HG03460 (cell line): ENCODE measurements around the gene PON2.
A peak's percentile ranks its signal among the peaks of the same experiment; 100 is the strongest.
"Not testable (repeated sequence)": the region's sequence is repeated elsewhere in the genome, so short reads cannot be mapped to it uniquely, and the experiment has no call there.

ENCODE experiments used
- ATAC-seq: cut with Tn5 transposase; IDR thresholded peaks from one replicate; pipeline ENCODE4 v1.9.1; 2021; ENCODE audit not compliant: unreplicated experiment

PON2 gene

DNA sequence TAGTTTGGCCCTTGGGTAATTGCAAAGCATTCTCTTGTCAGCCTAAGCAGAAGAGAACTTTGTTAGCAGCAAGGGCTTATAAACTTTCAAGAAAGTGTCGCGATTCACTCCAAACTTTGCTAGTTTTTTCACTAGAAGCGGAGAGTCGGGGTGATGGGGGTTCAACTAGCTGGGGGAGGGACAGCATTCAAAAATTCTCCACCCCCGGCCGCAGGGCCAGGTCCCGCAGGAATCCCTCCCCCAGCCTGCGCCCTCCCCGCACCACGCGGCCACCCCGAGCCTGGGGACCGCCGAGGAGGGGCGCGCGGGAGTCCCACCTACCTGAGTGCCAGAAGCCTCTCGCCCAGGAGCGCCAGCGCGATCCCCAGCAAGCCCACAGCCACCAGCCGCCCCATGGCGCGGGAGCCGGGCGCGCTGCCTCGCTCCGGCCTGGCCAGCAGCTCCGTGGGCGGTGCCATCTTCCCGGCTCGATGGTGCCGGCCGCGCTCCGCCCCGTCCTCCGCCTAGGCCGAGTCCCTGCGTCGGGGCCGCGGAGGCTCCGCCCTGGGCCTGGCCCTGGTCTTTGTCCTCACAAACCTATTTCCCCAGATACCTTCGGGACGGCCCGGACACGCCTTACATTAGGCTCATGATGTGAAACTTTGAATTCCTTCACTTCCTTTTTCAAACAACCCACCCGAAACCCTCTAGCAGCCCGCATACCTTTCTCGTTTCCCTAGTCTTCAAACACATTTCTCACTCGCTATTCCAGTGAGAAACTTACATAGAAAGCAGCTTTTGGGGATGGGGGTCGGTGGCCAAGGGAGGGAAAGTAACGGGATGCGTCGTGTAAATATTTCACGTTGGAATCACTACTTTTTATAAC is at the start of gene PON2:
TSS of gene PON2 (minus strand) at position 472 of the 865 bp plus-strand sequence. CDS start at position 395, 77 bp downstream.
- peak; percentile 96 for ATAC-seq

DNA sequence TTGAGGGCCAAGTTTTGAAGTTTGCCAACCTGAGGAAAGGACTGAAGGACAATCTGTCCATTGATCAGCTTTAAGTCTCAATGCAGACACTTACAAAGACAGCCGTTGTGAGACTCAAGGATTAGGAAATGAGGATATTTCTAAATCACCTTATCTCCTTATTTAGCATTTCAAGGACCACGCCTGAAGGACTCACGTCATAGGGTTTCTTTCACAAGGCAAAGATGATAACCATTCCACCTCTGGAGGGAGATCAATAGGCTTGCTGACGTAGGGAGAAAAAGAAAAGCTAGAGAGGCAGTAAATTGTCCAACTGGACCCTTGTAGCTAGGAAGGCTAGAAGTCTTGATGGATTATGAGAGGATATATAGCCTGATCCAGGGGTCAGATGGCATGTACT is 47.6 kb upstream of the PON2 start:
- ATAC-seq: no peak

DNA sequence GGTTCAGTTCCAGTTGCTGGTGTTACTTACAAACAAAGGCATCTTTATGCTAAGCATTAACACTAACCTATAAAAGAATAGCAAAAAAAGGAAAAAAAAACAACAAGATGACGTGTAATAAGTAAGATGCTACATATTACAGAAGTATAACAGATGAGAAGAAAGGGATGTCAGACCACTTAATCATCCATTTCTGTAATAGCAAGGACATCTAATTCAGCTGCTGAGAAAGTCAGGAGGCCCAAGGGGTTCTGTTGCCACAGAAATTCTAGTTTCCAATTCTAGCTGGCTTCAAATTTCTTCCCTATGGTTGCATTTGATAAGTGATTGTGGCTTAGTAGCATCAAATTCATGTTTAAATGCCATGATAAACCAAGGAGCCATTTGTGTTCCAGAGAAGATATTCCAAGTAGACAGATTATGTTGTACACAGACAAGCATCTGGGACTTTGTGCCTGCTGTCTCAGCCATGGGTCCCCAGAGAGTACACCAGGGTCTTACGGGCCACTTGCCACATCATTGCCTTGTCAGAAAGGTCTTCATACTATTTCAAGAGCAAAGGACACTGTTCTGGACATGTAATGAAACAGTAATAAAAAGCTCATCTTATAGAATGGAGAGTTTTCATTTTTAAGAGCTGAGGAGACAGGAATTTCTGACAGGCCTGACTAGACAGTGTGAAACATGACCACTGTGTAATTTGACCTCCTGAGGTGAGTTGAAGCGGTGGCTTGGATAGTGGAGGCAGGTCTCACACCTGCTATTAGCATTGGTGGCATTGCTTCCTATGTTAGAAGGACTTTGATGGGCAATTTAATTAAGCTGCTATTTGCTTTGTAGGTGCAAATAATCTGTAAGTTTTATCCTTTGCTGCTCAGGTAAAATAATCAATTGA is 46.7 kb upstream of the PON2 start:
- no peak for ATAC-seq

DNA sequence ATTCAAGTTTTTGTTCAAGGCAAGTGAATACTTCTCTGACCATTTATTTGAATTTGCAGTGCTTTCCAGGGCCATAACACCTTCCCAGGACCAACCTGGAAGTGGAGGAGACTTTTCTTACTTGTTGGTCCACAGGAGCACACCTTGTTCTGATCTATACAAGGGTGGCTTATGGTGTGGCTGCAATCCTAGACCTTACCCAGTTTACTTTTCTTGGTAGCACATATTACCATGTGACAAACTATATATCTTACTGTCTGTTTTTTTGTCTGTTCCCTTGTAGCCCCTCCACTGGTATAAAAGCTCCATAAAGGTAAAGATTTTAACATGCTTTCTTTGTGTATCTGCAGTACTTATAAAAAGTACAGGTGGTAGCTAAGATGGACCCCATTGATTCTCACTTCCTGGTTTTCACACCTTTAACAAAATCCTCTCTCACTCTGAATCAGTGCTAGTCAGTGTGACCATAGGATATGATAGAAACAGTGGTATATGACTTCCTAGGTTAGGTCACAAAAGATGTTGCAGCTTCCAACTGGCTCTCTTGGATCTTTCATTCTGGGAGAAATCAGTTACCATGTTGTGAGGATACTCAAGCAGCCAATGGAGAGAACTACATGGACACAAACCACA is 45.3 kb upstream of the PON2 start:
- ATAC-seq: peak; percentile 61

DNA sequence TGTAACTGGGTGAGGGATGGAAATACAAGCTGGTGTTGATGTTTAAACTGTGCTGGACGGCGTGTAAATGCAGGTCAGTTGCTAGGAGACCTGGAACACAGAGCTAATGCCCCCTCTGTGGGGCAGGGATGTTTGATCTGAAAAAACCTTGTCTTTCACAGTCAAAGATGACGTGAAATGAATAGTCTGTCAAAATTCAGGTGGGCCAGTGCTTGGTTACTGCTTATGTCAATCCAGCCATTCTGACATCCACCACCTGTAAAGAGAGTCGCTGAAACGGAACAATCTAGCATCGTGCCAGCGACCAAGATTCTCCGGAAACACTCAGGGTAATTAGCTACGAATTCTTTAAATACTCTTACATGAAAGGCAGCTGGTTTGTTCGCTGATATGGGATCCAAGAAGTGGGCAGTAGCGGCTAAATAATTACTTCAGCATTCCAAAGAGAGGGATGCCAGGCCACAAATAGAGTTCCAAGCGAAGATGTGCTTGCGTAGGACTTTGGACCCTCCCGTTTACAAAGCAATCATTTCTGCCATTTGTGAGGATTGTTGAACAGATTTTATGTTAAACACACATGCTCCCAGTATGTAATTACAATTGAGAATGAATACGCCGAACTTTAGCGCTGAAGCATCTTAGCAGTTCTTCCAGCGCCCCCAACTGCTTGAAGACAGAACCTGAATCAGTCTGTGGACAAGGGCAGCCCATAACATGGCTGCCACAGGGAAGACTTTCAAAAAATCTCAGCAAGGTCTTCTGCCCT is 43.6 kb upstream of the PON2 start:
- no peak for ATAC-seq

DNA sequence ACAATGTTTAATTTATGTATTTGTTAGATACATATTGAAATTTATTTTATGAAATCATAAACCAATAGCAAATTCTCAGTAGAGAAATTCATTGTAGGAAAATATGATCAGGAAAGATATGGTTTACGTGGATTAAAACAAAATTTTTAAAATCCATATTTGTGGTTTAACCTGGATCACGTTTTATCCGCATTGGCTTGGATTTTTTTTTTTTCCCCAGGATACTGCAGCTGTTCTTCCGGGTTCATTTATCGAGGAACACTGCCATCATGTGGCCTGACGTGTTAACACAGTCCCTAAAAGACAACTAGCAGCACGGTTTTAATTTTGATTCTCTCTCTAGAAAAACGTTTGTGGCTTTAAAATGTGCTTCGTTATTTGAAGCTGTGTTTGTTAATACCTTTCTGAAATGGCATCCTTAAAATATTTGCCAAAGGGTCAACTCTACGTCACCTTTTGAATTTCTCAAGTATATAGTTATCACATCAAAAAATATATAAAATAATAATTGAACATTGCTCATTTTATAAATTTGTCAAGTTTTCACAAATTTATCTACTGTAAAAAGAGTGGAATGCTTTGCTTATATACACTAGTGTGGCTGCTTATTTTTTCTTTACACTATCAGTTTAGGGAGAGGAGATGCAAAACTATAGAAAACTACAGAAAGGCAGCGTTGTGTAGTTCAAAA is 42.2 kb upstream of the PON2 start:
- peak; percentile 67 for ATAC-seq

DNA sequence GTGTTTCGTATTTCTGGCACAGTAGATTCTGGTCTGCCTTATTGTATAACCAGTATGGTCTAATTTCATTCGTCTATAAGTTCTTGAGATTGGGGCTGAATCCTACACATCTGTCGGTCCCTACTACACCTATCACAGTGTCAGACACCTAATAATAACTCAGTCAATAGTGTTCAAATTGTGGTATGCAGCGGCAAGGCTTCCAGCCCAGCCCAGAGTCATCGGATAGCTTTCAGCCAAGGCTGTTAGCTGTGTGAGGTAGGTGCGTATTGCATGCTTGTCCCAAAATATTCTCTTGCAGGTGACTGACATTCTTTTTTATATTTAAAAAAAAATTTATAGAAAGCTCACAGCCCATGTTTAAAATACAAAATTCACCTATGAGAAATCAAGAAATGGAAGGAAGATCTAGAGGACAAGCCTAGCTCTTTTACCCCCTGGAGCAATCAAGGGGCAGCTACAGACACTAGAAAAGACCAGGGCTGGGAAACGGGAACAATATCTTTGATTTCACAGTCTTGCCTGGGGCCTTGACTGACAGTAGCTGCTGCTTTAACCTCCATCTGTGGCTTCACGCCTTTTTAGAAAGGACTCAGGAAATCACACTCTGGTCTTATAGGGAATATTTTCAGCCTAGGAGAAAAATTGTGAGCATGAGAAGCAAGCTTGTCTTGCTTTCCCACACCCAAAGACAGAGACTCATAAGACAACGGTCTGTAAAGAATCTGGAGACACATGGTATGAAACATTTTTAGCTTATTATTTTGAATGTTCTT is 41.4 kb upstream of the PON2 start:
- ATAC-seq: no peak

DNA sequence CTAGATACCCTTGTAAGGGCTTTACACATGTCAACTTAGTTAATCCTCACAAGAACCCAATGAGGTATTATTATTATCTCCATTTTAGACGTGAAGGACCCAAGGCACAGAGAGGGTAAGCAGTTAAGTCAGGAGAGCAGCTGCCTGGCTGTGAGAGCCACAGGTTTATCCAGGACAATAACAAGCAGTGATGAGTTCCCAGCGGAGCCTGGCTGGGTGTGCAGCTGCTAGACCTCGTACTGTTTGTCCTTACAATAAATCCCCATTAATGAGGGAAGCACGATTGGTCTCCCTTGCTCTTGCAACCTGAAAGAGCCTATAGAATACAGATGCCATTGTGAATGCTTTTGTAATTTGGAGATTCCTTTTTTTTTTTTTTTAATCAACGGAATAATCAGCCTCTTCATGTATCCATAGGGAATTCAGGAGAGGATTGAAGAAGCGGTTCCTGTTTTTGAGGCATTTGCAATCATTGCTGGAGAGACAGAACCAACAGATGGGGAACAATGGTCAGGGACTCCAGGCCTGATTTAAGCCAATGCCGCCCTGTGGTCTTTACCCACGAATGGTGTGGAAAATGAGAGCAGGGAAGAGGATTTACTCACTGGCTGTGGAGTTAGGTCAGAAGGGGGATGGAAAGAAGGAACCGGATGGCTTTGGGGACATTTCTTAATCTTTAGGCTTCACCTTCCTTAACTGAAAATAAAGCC is 38.6 kb upstream of the PON2 start:
- ATAC-seq: no peak

DNA sequence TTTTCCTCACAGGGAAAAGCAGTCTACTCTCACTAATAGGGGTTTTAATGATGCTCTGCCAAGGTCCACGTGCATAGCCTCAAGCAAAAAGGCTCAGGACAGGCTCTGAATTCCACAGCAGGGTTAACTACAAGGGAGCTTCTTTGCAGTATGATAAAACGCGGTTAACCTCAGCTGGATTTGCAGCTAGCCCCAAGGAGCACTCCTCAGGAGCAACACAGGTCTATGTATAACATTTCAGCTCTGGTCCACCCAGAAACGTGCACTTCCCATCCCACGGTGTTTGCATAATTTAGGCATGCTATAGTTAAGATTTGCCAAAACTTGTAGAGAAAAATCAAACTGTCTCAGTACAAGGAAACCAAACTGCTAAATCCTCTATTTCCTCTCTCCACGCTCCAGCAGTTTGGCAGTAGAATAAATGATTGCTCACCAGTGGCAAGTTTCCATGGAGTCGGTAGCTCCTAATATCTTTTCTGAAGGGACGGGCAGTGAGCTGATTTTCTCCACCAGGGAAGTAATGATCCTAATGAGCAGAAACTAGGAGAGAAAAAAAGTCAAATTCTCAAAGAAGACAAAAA is 37.8 kb upstream of the PON2 start:
- ATAC-seq: no peak

DNA sequence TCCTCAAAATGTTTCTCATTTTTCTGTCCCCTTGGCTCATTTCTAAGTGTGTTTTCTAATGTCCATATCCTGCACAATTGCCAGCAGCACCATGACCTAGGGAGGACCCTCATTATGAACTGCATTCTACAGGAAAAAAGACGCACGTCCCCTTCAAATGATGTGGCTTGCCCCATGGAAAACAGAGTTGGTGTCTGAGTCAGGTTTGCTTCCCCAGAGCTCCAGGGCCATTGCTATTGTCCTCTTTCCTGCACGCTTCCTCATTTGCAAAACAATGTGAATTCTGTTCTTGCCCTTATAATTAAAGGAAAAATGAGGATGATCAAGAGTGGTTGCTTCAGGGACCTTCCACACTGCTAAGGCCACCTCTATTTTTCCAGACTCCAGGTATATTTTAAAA is 36.2 kb upstream of the PON2 start:
- ATAC-seq: no peak

DNA sequence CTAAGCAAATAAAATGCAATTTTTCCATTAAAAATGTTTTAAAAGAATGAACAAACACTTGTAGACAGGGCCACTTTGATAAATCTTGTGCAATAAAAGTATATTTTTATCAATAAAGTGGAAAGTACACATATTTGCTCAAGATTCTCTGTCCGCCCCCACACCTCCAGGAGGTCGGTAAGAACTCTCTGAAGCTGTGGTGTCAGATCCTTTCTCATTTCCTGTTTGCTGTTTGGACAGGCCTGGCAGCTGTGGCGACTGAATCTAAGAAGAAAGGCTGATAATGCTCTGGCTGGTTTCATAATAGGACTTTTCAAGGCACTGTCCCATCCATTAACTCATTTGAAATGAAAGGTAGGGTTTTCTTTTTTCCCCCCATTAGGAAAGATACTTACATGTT is 35.6 kb upstream of the PON2 start:
- peak; percentile 95 for ATAC-seq

DNA sequence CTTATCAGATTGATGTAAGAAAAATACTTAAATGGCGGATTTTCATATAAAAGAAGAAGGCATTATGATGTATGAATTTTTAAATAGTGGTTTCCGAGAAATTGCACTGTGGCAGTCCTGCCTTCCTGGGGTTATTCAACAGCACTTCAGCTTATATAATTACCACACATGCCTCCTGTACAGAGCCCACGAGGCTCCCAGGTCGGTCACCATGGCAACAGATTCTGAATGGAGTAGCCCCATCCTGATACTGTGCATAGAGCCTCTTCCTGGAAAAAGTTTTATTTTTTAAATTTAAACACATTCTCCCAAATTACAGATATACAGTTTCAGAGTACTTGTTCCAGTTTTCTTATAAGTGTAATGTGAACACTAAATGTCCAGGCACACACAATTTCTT is 35.0 kb upstream of the PON2 start:
- ATAC-seq: no peak

DNA sequence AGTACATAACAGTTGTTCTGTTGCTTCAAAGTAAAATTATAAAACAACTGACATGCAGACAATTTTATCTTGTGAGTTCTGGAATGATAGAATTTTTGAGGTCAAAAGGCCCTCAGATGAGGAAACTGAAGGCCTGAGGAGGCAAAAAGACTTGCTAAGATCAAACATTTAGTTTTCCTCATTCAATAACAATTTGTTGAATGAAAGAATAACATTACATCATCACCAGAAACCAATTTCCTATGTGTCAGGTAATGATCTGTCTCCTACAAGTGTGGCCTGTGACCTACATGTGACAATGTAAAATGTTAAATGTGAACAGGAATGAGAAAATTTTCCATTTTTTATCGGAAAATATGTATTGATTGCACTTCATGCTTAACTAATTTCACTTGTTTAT is 34.4 kb upstream of the PON2 start:
- ATAC-seq: no peak

DNA sequence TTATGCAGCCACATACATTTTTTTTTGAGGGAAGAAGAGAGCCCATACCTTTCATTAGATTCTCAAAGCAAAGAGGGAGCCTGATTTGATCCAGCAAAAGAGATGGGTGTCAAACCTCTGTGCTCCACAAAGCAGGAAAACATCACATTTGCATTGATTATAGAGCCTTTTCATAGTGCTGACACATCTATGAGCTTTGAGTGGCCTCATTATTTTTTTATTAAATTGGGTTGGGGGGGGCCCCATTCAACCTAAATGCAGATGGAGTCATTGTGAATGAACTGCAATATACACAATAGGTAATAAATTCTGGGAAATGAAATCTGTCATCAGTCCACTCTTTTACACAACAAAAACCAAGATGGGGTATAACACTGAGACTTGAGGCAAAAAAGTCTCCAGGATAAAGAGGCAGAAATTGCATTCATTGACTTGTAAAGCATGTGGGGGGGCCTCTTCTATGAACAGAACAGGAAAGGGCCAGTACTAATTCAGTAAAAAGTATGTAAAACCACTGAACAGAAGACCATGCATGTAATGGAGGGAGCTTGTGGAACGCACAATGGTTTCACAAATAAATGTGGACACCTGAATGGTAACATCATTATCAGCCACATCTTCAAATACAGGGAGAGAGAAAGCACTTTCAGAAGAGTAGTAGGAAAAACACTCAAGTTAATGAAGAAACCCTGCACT is 33.2 kb upstream of the PON2 start:
- no peak for ATAC-seq

DNA sequence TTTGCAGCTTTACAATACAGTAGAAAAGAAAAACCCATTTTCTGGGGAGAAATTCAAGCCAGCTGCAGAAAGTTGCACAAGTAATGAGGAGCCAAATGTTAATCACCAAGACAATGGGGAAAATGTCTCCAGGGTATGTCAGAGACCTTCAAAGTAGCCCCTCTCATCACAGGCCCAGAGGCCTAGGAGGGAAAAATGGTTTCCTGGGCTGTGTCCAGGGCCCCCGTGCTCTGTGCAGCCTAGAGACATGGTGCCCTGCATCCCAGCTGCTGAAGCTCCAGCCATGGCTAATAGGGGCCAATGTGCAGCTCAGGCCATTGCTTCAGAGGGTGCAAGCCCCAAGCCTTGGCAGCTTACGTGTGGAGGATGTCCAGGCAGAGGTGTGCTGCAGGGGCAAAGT is 25.8 kb upstream of the PON2 start:
- not testable (repeated sequence) for ATAC-seq

DNA sequence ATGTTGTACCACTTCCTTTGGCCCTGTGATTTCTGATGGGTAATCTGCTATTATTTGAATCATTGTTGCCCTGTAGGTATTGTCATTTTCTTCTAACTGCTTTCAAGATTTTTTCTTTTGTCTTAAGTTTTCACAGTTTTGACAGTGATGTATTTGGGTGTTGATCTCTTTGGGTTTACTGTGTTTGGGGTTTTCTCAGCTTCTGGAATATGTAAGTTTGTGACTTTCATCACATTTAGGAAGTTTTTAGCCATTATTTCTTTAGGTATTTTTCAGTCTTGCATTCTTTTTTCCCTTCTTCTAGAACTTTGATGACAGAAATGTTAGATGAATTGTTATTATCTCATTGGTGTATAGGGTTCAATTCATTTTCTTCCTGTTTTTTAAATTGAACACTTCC is 23.1 kb upstream of the PON2 start:
- ATAC-seq: no peak

DNA sequence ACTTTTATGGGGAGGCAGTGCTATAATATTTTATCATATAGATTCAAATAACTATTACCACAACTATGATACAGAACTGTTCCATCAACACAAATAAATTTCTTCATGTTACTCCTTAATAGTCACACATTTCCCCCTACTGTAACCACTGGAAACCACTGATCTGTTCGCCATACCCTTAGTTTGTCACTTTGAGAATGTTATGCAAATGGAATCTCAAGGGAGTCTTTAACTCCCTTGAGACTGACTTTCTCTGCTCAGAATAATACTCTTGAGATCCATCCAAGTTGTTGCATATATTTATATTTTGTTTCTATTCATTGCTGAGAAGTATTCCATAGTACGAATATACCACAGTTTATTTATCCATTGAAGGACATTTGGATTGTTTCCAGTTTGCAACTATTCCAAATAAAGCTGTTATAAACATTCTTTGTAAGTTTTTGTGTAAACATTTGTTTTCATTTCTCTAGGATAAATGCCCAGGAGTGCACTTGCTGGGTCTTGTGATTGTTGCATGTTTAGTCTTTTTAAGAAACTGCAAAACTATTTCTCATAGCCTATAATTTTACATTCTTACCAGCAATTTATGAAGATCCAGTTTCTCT is 19.7 kb upstream of the PON2 start:
- peak; percentile 79 for ATAC-seq
